T47D (cell line): ENCODE measurements around the gene NLK.

Experiments used
- DNase-seq, 2 experiments: peaks; one replicate each; pipeline versions ENCODE4 v3.0.0 to v3.0.0-alpha.2; 2011 to 2012; ENCODE audit warnings: low read depth in 1 of 2, low spot score in 1 of 2
- JUND ChIP-seq: IDR thresholded peaks from 2 replicates; pipeline ENCODE4 v1.6.1; 2012; ENCODE audit warnings: low read depth
- in situ Hi-C: cut with HindIII; loops from 2 replicates; pipeline ENCODE4 v1.10.0; 2016; ENCODE audit warnings: low sequenced_read_pairs, low pct_unique_long_range_greater_than_20kb

The NLK gene

DNA sequence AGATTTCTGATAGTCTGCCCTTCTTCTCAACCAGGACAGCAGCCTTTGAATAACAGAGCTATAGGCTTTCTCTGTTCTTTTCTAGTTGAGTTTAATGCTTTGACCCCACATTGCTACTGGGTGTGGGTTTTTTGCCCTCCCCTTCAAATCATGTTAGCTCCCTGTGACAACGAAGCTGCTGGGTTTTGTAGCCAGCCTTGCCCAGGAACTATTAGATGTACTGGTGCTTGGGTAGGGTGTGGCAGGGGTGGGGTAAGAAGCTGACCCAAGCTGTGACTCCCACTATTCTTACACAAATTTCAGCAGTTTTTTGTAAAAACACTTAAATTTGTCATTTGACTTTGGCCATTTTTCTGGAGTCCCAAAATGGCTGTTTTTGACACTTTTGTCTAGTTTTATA, 69.7 kb downstream of the NLK start:
- no peak for TF ChIP-seq JUND
- in situ Hi-C loops = no loop called here
- no peak for DNase-seq

DNA sequence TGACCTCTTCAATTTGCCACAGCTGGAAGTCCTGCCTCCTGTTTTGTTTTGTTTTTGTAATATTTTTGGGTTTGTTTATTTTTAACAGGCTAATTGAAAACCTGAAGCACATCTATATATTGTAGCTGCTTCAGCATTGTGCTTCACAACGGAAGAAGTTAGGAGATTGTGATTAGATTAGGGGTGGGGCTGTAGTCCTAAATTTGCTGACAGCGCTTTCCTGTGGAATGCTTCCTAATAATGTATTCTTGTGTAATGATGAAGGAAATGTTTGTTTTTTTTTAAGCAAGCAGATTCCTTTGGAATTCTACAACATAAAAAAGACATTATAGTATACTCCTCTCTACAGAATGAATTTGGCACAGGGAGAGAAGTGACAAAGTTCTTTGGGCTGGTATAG, 70.1 kb downstream of the NLK start:
- no peak for DNase-seq
- TF ChIP-seq JUND = no peak
- in situ Hi-C loops = no loop called here

GRCh38 chr17:28113269-28113668, 70.8 kb downstream of the NLK start:
- in situ Hi-C loops = no loop called here
- DNase-seq = no peak
- no peak for TF ChIP-seq JUND

- no peak for TF ChIP-seq JUND
- DNase-seq = peak in 1 of 2 experiments; percentile 51
- in situ Hi-C loops = no loop called here
These were observed 72.6 kb downstream of the NLK start for GRCh38 chr17:28115046-28115445.

DNA sequence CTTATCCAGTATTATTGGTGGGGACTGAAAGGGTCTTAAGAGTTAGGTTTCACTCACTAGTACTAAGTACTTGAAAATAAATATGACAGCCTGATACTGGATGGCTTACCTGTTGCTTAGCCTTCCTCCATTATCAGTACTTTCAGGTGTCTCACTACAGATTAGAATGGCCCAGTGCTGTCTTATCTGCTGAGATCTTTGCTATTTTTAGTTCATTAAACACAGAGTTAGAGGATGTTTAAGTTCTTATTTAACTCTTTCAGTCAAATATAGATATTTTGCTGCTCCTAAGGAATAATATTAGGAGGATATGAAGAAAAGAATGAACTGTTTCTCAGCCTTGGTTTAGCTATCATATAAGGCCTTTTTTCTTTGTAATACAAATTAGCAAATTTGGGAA, 74.8 kb downstream of the NLK start:
- DNase-seq = no peak
- TF ChIP-seq JUND = no peak
- in situ Hi-C loops = no loop called here

DNA sequence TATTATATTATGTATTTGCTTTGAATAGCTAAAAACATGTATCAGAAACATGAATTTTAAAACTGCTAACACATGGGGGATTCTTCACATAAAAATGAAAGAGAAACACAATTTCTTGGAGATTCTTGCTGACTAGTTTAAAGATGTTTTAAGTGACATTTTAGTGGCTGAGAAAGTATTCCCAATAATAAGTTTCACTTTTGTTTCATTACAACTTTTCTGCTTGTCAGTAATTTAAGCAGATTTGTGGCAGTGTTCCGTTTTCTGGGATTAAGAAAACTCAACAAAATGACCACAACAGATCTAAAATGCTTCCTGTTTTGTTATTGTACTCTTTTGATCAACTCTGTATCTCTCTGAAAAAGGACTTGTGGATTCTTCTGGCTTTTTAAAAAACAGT, 75.9 kb downstream of the NLK start:
- no peak for DNase-seq
- no peak for TF ChIP-seq JUND
- in situ Hi-C loops = no loop called here

- no peak for TF ChIP-seq JUND
- DNase-seq = no peak
- in situ Hi-C loops = no loop called here
These were observed 76.6 kb downstream of the NLK start for GRCh38 chr17:28119046-28119445.

DNA sequence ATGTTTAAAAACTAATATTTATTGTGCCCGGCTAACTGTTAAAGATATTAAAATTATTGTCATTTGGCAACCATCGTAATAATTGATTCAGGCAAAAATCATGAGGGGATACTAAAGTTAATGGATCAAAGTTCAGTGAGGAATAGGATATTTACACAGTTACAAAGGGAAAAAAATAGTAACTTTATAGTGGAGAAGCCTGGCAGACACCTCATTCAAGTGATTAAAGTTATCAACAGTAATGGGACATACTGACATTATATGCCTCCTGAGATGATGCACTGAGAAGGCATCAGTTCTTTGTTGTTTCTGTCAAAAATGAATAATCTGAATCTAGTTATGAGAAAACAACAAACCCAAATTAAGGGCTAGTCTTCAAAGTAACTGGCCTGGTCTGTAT, 77.1 kb downstream of the NLK start:
- no peak for TF ChIP-seq JUND
- in situ Hi-C loops = no loop called here
- no peak for DNase-seq

DNA sequence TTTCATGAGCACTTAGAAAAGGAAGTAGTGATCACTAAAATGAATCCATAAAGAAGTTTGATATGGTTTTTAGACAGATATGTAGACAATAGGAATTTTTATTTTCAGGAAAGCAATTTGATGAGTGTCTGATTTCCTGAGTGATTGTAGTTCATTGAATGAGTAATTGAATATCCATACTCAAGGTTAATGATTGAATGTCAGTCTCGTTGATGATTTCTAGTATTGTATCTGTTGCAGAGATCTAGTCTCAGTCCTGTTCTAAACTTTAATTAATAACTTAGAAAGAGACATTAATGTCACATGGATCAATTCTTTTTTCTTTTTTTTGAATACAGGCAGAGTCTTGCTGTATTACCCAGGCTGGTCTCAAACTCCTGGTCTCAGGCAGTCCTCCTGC, 78.3 kb downstream of the NLK start:
- TF ChIP-seq JUND = no peak
- no peak for DNase-seq
- in situ Hi-C loops = no loop called here

- in situ Hi-C loops = no loop called here
- no peak for DNase-seq
- no peak for TF ChIP-seq JUND
These were observed 82.5 kb downstream of the NLK start for GRCh38 chr17:28124962-28125361.

DNA sequence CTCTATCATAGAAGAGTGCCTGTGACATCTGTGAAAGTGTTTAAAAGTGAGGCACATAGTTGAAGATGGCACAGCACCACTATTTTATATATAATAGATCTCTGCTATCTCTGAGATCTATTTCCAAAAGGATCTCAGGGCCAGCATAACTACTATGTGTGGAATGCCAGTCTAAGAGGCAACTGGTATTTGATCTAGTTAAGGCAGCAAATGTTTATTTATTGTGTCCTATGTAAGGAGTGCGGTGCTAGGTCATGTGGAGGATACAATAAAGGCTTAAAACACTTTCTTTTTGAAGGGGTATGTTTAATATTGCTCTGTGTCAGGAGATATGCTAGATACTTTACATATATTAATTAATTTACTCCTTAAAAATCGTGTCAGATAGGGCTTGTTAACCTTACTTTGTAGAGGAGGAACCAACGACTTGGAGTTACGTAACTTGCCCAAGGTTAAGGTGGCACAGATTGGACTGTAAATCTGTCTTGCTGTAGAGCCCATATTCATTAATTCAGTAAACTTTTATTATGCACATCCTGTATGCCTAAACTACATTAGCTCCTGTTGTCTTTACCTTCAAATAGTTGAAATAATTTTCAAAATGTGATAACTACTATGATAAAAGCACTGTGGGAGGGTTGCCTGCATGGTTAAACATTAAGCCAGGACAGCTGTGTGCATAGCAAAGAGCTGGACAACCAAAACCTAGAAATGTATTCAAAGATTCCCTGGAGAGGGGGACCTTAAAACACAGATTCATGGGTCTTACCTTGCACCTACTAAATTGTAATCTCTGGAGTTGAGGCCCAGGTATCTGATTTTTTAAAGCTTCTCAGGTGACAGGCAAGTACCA, 83.3 kb downstream of the NLK start:
- DNase-seq = peak in 1 of 2 experiments; percentile 30
- in situ Hi-C loops = no loop called here
- TF ChIP-seq JUND = no peak

GRCh38 chr17:28127196-28127595, 84.7 kb downstream of the NLK start:
- in situ Hi-C loops = no loop called here
- no peak for TF ChIP-seq JUND
- no peak for DNase-seq

- in situ Hi-C loops = no loop called here
- no peak for DNase-seq
- TF ChIP-seq JUND = no peak
These were observed 86.3 kb downstream of the NLK start for GRCh38 chr17:28128779-28129178.

- in situ Hi-C loops = no loop called here
- TF ChIP-seq JUND = no peak
- no peak for DNase-seq
These were observed 88.0 kb downstream of the NLK start for GRCh38 chr17:28130472-28130871.
